Activated gamma-delta T cell treated with Interleukin-2 at 50 U/mL for 16 hours (primary cell): ENCODE measurements around the gene SMYD4.

Experiments
- DNase-seq: peaks from one replicate; pipeline ENCODE4 v3.0.0-alpha.2; 2020

SMYD4 gene

DNA sequence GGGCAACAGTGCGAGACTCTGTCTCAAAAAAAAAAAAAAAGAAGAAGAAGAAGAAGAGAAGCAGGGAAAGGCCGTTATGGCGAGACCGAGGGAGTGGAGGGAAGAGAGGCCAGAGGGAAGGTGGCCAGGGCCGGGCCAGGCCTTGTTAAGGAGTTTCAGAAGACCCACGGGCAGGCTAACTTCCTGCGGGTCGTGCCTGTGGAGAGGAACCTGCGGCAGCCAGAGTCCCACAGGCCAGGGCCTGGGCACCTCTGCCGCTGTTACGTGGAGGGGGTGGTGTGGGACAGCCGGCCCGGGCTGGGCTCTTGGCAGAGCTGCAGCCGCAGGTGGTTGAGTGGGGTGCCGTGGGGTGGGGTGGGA lies 99.8 kb downstream of the SMYD4 start:
- no peak for DNase-seq
